T-helper 2 cell treated with Interferon-gamma antibody and Interleukin-4, amounts not matched to agents 5 μg/mL and 100 μg/mL, for 36 hours (primary cell): Measurements from ENCODE around the gene RAB4B.
"Not testable (repeated sequence)": the region's sequence is repeated elsewhere in the genome, so short reads cannot be mapped to it uniquely, and the experiment has no call there.

ENCODE experiments used
- DNase-seq: peaks from one replicate; pipeline ENCODE4 v3.0.0; 2021; ENCODE audit warnings: low spot score
- H3K27ac Mint-ChIP-seq: one replicate; pipeline ENCODE4 v1.8.0; 2021; ENCODE audit warnings: mild to moderate bottlenecking, mixed read lengths
- H3K27me3 Mint-ChIP-seq: one replicate; pipeline ENCODE4 v1.8.0; 2021; ENCODE audit warnings: low read depth, mixed read lengths
- H3K36me3 Mint-ChIP-seq: one replicate; pipeline ENCODE4 v1.8.0; 2021; ENCODE audit warnings: low read depth, mixed read lengths
- H3K4me1 Mint-ChIP-seq: one replicate; pipeline ENCODE4 v1.8.0; 2021; ENCODE audit warnings: low read depth, mixed read lengths
- H3K4me3 Mint-ChIP-seq: one replicate; pipeline ENCODE4 v1.8.0; 2022; ENCODE audit warnings: mild to moderate bottlenecking, moderate library complexity, mixed read lengths
- H3K9me3 Mint-ChIP-seq: one replicate; pipeline ENCODE4 v1.8.0; 2021; ENCODE audit warnings: mixed read lengths

The RAB4B gene

GRCh38 chr19:40842012-40842411 is 64.0 kb downstream of the RAB4B start:
- peaks cover 11% of the 10 kb centered on the region for H3K4me1 Mint-ChIP-seq
- H3K9me3 Mint-ChIP-seq, DNase-seq, H3K36me3 Mint-ChIP-seq, H3K27ac Mint-ChIP-seq, H3K4me3 Mint-ChIP-seq: not testable (repeated sequence)
- peaks cover 33% of the 10 kb centered on the region for H3K27me3 Mint-ChIP-seq

- peaks cover 44% of the 10 kb centered on the region for H3K27me3 Mint-ChIP-seq
- peaks cover 11% of the 10 kb centered on the region for H3K4me1 Mint-ChIP-seq
- H3K9me3 Mint-ChIP-seq, H3K36me3 Mint-ChIP-seq, DNase-seq: not testable (repeated sequence)
- peak overlapping the region; percentile 72 for H3K27ac Mint-ChIP-seq
- peak overlapping the region; percentile 53 for H3K4me3 Mint-ChIP-seq
Measured at GRCh38 chr19:40842997-40843652, 65.1 kb downstream of the RAB4B start.

- DNase-seq = peak; percentile 51
- not testable (repeated sequence) for H3K36me3 Mint-ChIP-seq, H3K9me3 Mint-ChIP-seq
- H3K27ac Mint-ChIP-seq = peak overlapping the region; percentile 72
- peaks cover 46% of the 10 kb centered on the region for H3K27me3 Mint-ChIP-seq
- H3K4me3 Mint-ChIP-seq = peak overlapping the region; percentile 53
- peaks cover 11% of the 10 kb centered on the region for H3K4me1 Mint-ChIP-seq
Measured at GRCh38 chr19:40843653-40844052, 65.6 kb downstream of the RAB4B start.
